ENCODE results near the gene MRPL49. TPM values are rescaled to one million over a fixed set of nuclear protein-coding genes. Genes with fewer than 3 reads are reported as not detected.

Gene MRPL49
- total RNA-seq, 1 donor from 2014 or later: 43.5 TPM

DNA sequence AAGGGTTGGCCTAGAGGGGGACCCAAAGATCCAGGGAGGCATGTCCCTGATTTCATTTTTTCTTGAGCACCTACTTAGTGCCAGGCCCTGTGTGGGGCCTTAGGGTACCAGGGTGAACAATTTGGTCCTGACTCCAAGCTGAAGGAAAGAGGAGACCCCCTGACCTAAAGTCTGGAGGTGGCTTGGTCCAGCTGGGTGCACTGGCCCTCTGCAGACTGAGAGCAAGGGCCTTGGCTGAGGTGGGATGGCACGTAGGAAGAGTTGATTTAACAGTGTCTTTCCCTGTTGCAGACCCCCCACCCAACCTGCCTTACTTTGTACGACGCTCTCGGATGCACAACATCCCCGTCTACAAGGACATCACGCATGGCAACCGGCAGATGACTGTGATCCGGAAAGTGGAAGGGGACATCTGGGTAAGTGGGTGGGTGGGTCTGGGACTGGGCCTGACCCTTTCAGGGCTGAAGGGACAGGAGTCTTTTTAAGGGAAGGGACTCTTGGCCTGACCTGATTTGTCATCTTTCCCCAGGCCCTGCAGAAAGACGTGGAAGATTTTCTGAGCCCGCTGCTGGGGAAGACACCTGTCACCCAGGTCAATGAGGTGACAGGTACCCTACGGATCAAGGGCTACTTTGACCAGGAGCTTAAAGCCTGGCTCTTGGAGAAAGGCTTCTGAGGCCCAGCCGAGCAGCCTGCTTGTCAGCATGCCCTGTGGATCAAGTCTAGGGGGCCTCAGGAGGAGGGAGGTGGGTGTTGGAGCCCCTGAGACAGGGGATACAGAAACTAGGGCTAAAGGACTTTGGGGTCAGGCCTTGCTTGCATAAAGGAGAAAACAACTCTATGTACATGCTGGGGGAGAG is 3.3 kb downstream of the MRPL49 start:
- no peak for TF ChIP-seq POLR2A (IDR thresholded peaks at IDR 0.05)
- no peaks in the 10 kb centered on the region for H3K9me3 ChIP-seq
- DNase-seq (ENCODE audit: extremely low spot score in 2 of 2): no peak
- H3K36me3 ChIP-seq: peaks cover 0 to 65% of the 10 kb centered on the region in 2 donors
- H3K4me1 ChIP-seq: peaks cover 26% of the 10 kb centered on the region
- no peak overlapping the region for H3K27ac ChIP-seq
- intact Hi-C loops (cut with DNase I): loop anchor here (10.0 kb wide), 1 partner anchor 199 kb away; no protein-coding TSS in a partner anchor
- H3K27me3 ChIP-seq: no peaks in the 10 kb centered on the region
- no peak overlapping the region for H3K4me3 ChIP-seq

DNA sequence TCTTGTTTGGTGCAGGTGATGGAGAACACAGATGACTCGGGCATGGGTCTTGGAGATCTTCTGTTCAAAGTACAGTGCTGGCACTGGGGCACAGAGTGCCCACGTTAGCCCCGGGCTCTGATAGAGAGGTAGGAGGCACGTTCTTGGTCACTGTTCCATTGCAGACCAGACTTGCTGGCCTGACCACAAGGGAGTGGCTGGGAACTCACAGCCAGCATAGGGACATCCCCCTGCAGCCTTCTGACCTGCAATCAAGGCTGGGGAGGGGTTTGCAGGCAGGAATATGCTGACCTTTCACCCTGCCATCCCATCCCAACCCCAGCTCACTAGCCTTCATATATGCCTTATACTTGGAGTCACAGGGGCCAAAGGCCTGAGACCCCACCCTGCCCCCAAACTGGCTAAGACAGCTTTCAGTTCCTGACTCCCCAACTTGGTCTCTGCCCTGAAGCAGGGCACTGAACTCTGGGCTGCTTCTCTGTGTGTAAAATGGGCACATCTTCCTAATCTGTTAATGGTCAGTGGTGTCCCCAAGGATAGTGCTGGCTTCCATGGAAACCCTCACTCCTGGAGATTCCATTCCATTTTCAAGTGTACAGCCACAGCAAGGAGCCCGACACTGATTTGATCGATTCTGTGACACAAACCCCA is 4.6 kb downstream of the MRPL49 start:
- TF ChIP-seq POLR2A (IDR thresholded peaks at IDR 0.05): no peak
- no peak for TF ChIP-seq POLR2AphosphoS5 (IDR thresholded peaks at IDR 0.05; ENCODE audit: insufficient read depth in 1 of 2, low read depth in 1 of 2)
- TF ChIP-seq, protein P1, sequence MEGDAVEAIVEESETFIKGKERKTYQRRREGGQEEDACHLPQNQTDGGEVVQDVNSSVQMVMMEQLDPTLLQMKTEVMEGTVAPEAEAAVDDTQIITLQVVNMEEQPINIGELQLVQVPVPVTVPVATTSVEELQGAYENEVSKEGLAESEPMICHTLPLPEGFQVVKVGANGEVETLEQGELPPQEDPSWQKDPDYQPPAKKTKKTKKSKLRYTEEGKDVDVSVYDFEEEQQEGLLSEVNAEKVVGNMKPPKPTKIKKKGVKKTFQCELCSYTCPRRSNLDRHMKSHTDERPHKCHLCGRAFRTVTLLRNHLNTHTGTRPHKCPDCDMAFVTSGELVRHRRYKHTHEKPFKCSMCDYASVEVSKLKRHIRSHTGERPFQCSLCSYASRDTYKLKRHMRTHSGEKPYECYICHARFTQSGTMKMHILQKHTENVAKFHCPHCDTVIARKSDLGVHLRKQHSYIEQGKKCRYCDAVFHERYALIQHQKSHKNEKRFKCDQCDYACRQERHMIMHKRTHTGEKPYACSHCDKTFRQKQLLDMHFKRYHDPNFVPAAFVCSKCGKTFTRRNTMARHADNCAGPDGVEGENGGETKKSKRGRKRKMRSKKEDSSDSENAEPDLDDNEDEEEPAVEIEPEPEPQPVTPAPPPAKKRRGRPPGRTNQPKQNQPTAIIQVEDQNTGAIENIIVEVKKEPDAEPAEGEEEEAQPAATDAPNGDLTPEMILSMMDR (IDR thresholded peaks at IDR 0.05): no peak
- DNase-seq (ENCODE audit: extremely low spot score in 2 of 2): no peak
- Histone ChIP-seq H3K4me3 (no peak overlapping the region), H3K9me3 (no peaks in the 10 kb centered on the region), H3K36me3 (peaks cover 0 to 73% of the 10 kb centered on the region in 2 donors), H3K27ac (no peak overlapping the region), H3K27me3 (no peaks in the 10 kb centered on the region), H3K4me1 (peaks cover 14% of the 10 kb centered on the region)
- intact Hi-C loops (cut with DNase I): loop anchor here (10.0 kb wide), 1 partner anchor 198 kb away; no protein-coding TSS in a partner anchor

DNA sequence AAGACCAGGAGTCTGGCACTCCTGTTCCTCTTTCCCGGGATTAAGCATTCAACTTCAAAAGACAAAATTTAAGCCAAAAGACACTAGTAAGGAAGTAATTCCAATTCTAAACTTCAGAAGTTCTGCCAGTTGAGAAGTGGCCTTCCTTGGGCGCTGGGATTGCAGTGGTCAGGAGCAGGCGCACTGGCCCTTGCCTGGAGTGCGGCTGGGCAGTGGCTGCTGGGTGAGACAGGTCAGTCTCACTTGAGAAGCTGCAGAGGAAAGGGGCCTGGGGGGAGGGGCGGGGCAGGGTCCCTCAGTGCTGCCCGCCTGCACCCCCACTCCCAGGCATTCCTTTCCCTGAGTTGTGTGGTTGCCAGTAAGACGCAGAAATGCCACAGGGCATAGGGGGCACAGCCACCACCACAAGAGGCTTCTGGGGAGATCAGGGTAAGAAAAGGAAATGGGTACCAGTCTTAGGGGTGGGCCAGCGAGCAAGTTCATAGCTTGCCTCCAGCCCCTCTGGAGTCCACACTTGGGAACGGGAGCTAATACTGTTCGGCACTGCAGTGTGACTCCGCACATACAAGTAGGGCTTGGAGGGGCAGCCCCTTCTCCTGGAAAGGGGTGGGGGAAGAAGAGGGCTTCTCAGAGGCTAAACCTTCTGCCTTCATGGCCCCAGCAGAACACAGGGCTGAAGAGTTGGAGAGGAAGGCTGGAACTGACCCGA is 5.5 kb downstream of the MRPL49 start:
- no peak for DNase-seq (ENCODE audit: extremely low spot score in 2 of 2)

DNA sequence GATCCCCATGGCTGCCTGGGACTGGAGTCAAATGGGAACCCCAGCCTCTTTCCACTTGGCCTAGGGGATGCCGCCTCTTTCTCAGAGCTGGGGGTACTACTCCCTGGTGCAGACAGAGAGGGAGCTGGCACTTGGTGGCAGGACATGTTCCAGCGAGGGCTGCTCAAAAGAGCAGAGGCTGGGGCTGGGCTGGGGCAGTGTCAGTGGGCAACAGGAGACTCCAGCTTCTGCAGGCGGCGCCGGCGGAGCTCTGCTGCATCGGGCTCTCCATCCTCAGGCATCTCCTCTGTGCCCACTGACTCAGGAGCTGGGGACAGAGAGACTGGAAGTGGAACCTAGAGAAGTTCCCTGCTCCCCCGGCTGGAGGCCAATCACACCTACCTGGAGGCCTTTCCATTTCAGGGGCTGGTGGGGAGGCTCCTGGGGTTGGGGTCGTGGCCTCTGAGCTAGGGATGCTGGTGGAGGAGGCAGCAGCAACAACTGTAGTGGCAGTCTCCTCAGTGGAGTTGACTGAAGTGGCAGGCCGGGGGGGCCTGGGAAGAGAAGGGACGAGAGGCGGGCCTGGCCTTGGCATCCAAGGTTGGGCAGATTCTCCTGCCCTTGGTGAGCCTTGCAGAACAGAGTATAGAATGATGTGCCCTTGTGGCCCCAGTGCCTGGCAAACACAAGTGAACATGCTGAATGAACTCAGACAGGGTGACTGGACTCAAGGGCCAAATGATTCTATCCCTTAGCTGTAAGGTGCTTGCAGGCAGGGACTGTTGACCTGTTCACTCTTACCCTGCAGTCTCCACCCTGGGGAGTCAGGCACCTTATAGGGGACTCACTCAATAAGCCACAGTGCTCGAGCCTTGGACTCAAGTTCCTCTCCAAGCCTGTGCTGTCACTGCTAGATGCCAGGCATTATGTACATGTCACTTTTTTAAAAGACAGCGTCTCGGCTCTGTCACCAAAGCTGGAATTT is 6.3 kb downstream of the MRPL49 start:
- intact Hi-C loops (cut with DNase I): loop anchor here (10.0 kb wide), 1 partner anchor 196 kb away; no protein-coding TSS in a partner anchor
- DNase-seq (ENCODE audit: extremely low spot score in 2 of 2): no peak
- no peaks in the 10 kb centered on the region for H3K9me3 ChIP-seq

More for the DNA sequence above, 5.5 kb downstream of the MRPL49 start:
- H3K36me3 ChIP-seq: peaks cover 0 to 81% of the 10 kb centered on the region in 2 donors
- intact Hi-C loops (cut with DNase I): loop anchor here (10.0 kb wide), 1 partner anchor 197 kb away; no protein-coding TSS in a partner anchor
- no peaks in the 10 kb centered on the region for H3K9me3 ChIP-seq
- no peak for TF ChIP-seq POLR2AphosphoS5 (IDR thresholded peaks at IDR 0.05; ENCODE audit: insufficient read depth in 1 of 2, low read depth in 1 of 2)
- TF ChIP-seq POLR2A (IDR thresholded peaks at IDR 0.05): no peak
- TF ChIP-seq, protein P1 (IDR thresholded peaks at IDR 0.05): no peak
- H3K27me3 ChIP-seq: no peaks in the 10 kb centered on the region
- H3K4me1 ChIP-seq: peaks cover 19% of the 10 kb centered on the region
- no peak overlapping the region for H3K27ac ChIP-seq
- no peak overlapping the region for H3K4me3 ChIP-seq

More for the DNA sequence above, 6.3 kb downstream of the MRPL49 start:
- no peak overlapping the region for H3K4me3 ChIP-seq
- H3K27me3 ChIP-seq: no peaks in the 10 kb centered on the region
- H3K4me1 ChIP-seq: peaks cover 19% of the 10 kb centered on the region
- TF ChIP-seq, protein P1 (IDR thresholded peaks at IDR 0.05): no peak
- TF ChIP-seq POLR2A (IDR thresholded peaks at IDR 0.05) (no peak), POLR2AphosphoS5 (IDR thresholded peaks at IDR 0.05; ENCODE audit: insufficient read depth in 1 of 2, low read depth in 1 of 2) (no peak)
- H3K36me3 ChIP-seq: peaks cover 0 to 81% of the 10 kb centered on the region in 2 donors
- no peak overlapping the region for H3K27ac ChIP-seq

Data from vagina (tissue), 2 donors.